Fibroblast of upper back skin (primary cell): Measurements from ENCODE around the gene CABLES1.
A peak's percentile ranks its signal among the peaks of the same experiment; 100 is the strongest.
"Not testable (repeated sequence)": the region's sequence is repeated elsewhere in the genome, so short reads cannot be mapped to it uniquely, and the experiment has no call there.

Source experiments
- DNase-seq: peaks from one replicate; pipeline ENCODE4 v3.0.0-alpha.2; 2013

Gene CABLES1

GRCh38 chr18:23143016-23143814 lies 7.9 kb downstream of the CABLES1 start:
- no peak for DNase-seq

- peak; percentile 55 for DNase-seq
These were observed 8.6 kb downstream of the CABLES1 start for GRCh38 chr18:23143815-23144261.

GRCh38 chr18:23144640-23145039 lies 9.4 kb downstream of the CABLES1 start:
- no peak for DNase-seq

GRCh38 chr18:23145621-23146020 lies 10.3 kb downstream of the CABLES1 start:
- DNase-seq = no peak

GRCh38 chr18:23146861-23147469 lies 11.7 kb downstream of the CABLES1 start:
- DNase-seq = no peak

GRCh38 chr18:23148382-23148781 lies 13.1 kb downstream of the CABLES1 start:
- DNase-seq = no peak

- no peak for DNase-seq
These were observed 14.3 kb downstream of the CABLES1 start for GRCh38 chr18:23149570-23149969.

- no peak for DNase-seq
These were observed 16.3 kb downstream of the CABLES1 start for GRCh38 chr18:23151414-23152099.

- no peak for DNase-seq
These were observed 18.7 kb downstream of the CABLES1 start for GRCh38 chr18:23154030-23154429.

- DNase-seq = peak; percentile 53
These were observed 19.7 kb downstream of the CABLES1 start for GRCh38 chr18:23154823-23155500.

GRCh38 chr18:23155537-23155936 lies 20.3 kb downstream of the CABLES1 start:
- DNase-seq = peak; percentile 28

GRCh38 chr18:23156134-23156533 lies 20.8 kb downstream of the CABLES1 start:
- DNase-seq = no peak

GRCh38 chr18:23158058-23158457 lies 22.8 kb downstream of the CABLES1 start:
- DNase-seq = no peak

- DNase-seq = not testable (repeated sequence)
These were observed 23.6 kb downstream of the CABLES1 start for GRCh38 chr18:23158884-23159283.

- DNase-seq = no peak
These were observed 24.1 kb downstream of the CABLES1 start for GRCh38 chr18:23159344-23159743.

GRCh38 chr18:23162473-23162872 lies 27.2 kb downstream of the CABLES1 start:
- DNase-seq = no peak

GRCh38 chr18:23163786-23164533 lies 28.7 kb downstream of the CABLES1 start:
- DNase-seq = no peak

- no peak for DNase-seq
These were observed 30.2 kb downstream of the CABLES1 start for GRCh38 chr18:23165271-23166068.

- peak; percentile 53 for DNase-seq
These were observed 31.7 kb downstream of the CABLES1 start for GRCh38 chr18:23166891-23167541.

GRCh38 chr18:23169673-23170044 lies 34.4 kb downstream of the CABLES1 start:
- no peak for DNase-seq

- DNase-seq = no peak
These were observed 34.9 kb downstream of the CABLES1 start for GRCh38 chr18:23170137-23170536.
